SU-DHL-6 (cell line): ENCODE results near the gene CTNNA2.

Experiments
- EZH2phosphoT487 ChIP-seq: fragments of 200-600 bp; sonication (generic), shearing (Covaris generic); conservative IDR thresholded peaks from 2 replicates; pipeline ENCODE4 v1.6.1; 2018; ENCODE audit warnings: mild to moderate bottlenecking, antibody characterized with exemption, low read length, moderate library complexity, mixed read lengths
- TF ChIP-seq, protein P1 (sequence below): fragments of 200-600 bp; sonication (generic); IDR thresholded peaks from one replicate; pipeline ENCODE4 v1.5.1; 2017; ENCODE audit warnings: antibody characterized with exemption, mild to moderate bottlenecking, low read length, moderate library complexity; ENCODE audit not compliant: insufficient read depth, poor library complexity, severe bottlenecking

DNA sequence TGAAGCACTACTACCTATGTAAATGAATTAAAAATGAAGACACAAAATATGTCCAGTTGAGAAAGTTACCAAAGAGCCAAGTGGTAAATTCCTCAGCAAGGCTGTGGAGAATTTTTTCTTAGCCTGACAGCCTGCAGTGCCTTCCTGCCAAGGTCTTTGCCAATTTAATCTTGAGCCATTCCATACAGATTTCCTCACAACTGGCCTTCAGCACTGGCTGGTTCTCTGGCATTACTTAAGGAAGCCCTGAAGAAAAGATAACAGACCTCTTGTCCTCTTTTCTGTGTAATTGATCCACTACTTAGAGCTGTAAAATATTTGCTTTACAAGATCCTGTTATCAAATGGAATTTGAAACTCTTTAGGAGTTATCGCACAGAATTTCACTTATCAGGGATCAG is 1125.9 kb downstream of the CTNNA2 start:
- TF ChIP-seq, protein P1, sequence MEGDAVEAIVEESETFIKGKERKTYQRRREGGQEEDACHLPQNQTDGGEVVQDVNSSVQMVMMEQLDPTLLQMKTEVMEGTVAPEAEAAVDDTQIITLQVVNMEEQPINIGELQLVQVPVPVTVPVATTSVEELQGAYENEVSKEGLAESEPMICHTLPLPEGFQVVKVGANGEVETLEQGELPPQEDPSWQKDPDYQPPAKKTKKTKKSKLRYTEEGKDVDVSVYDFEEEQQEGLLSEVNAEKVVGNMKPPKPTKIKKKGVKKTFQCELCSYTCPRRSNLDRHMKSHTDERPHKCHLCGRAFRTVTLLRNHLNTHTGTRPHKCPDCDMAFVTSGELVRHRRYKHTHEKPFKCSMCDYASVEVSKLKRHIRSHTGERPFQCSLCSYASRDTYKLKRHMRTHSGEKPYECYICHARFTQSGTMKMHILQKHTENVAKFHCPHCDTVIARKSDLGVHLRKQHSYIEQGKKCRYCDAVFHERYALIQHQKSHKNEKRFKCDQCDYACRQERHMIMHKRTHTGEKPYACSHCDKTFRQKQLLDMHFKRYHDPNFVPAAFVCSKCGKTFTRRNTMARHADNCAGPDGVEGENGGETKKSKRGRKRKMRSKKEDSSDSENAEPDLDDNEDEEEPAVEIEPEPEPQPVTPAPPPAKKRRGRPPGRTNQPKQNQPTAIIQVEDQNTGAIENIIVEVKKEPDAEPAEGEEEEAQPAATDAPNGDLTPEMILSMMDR = no peak
- no peak for TF ChIP-seq EZH2phosphoT487
